OCI-LY1 (cell line): ENCODE data around the gene TCF4.

Experiments
- H2AFZ ChIP-seq: fragments of 200-600 bp; sonication (generic), shearing (Covaris generic); 2 replicates; pipeline ENCODE4 v1.6.0; 2014; ENCODE audit warnings: antibody characterized with exemption, mild to moderate bottlenecking, low read length
- H3F3A ChIP-seq: fragments of 200-600 bp; sonication (generic), shearing (Covaris generic); 2 replicates; pipeline ENCODE4 v1.6.0; 2014; ENCODE audit warnings: mild to moderate bottlenecking, antibody characterized with exemption, low read length, moderate library complexity; ENCODE audit not compliant: insufficient read depth
- H3K27ac ChIP-seq: fragments of 200-600 bp; sonication (generic); 2 replicates; pipeline ENCODE4 v1.5.1; 2014; ENCODE audit warnings: low read length, mixed run types, mild to moderate bottlenecking, low read depth; ENCODE audit not compliant: poor library complexity, severe bottlenecking
- H3K27me3 ChIP-seq: fragments of 200-600 bp; sonication (generic); 2 replicates; pipeline ENCODE4 v1.6.0; 2014; ENCODE audit warnings: antibody characterized with exemption, mild to moderate bottlenecking, low read length, moderate library complexity; ENCODE audit not compliant: insufficient read depth
- H3K36me3 ChIP-seq: fragments of 200-600 bp; sonication (generic); 2 replicates; pipeline ENCODE4 v1.6.1; 2014; ENCODE audit warnings: mild to moderate bottlenecking, antibody characterized with exemption, low read length, moderate library complexity, mixed read lengths; ENCODE audit not compliant: insufficient read depth
- H3K4me1 ChIP-seq: fragments of 200-600 bp; sonication (generic); 2 replicates; pipeline ENCODE4 v1.5.1; 2014; ENCODE audit warnings: mild to moderate bottlenecking, low read length, moderate library complexity; ENCODE audit not compliant: insufficient read depth, severe bottlenecking
- H3K4me2 ChIP-seq: fragments of 200-600 bp; sonication (generic), shearing (Covaris generic); 2 replicates; pipeline ENCODE4 v1.6.1; 2014; ENCODE audit warnings: low read length
- H3K4me3 ChIP-seq: fragments of 200-600 bp; sonication (generic); 2 replicates; pipeline ENCODE4 v1.5.1; 2014; ENCODE audit warnings: low read length, low read depth, mild to moderate bottlenecking, mixed read lengths; ENCODE audit not compliant: poor library complexity, severe bottlenecking
- H3K79me2 ChIP-seq: fragments of 200-600 bp; shearing (Covaris generic); 2 replicates; pipeline ENCODE4 v1.6.1; 2016; ENCODE audit warnings: mixed run types, low read length, mixed read lengths; ENCODE audit not compliant: insufficient read depth
- H3K9ac ChIP-seq: fragments of 200-600 bp; sonication (generic), shearing (Covaris generic); 2 replicates; pipeline ENCODE4 v1.6.1; 2014; ENCODE audit warnings: mild to moderate bottlenecking, low read length, mixed read lengths
- H3K9me2 ChIP-seq: fragments of 200-600 bp; sonication (generic), shearing (Covaris generic); 2 replicates; pipeline ENCODE4 v1.6.1; 2014; ENCODE audit warnings: low read depth, mild to moderate bottlenecking, low read length, mixed read lengths
- H3K9me3 ChIP-seq: fragments of 200-600 bp; shearing (Covaris generic); 2 replicates; pipeline ENCODE4 v1.6.1; 2014; ENCODE audit warnings: low read length, mixed read lengths
- H4K20me1 ChIP-seq: fragments of 200-600 bp; sonication (generic), shearing (Covaris generic); 2 replicates; pipeline ENCODE4 v1.6.0; 2016; ENCODE audit warnings: mild to moderate bottlenecking, low read length; ENCODE audit not compliant: insufficient read depth
- EZH2 ChIP-seq: fragments of 200-600 bp; sonication (generic), shearing (Covaris generic); IDR thresholded peaks from 2 replicates; pipeline ENCODE4 v1.8.0; 2017; ENCODE audit warnings: borderline replicate concordance, mixed run types, mild to moderate bottlenecking, antibody characterized with exemption, low read length, moderate library complexity, mixed read lengths
- TF ChIP-seq, protein P1 (sequence below): fragments of 200-600 bp; sonication (generic), shearing (Covaris generic); IDR thresholded peaks from 2 replicates; pipeline ENCODE4 v1.5.1; 2017; ENCODE audit warnings: mild to moderate bottlenecking, antibody characterized with exemption, low read length, moderate library complexity, mixed read lengths

The TCF4 gene

DNA sequence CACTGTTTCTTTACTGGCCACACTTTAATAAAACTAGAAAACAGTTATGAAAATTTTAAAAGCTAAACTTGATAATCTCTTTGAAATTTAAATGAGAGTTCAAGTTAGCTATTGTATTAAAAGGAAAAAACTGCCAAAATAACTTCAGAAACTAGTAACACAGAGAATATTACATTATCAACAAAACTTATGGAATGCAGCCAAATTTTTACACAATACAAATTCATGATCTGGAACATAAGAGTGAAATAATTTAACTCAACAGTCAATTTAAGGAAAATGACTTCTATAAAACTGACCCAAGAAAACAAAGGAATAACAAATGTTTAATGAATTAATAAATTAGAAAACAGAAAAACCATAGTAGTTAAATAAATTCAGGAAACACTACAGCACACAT is 65.0 kb downstream of the TCF4 start:
- no peak overlapping the region for H2AFZ ChIP-seq
- H3F3A ChIP-seq, result no peaks in the 10 kb centered on the region
- H3K9me2 ChIP-seq, result no peaks in the 10 kb centered on the region
- H3K79me2 ChIP-seq, result peaks cover 21% of the 10 kb centered on the region
- no peaks in the 10 kb centered on the region for H3K9me3 ChIP-seq
- H3K4me1 ChIP-seq, result peaks cover 69% of the 10 kb centered on the region
- H3K36me3 ChIP-seq, result peaks cover 15% of the 10 kb centered on the region; the same call in 1 of the 2 replicates
- H3K4me3 ChIP-seq, result no peak overlapping the region
- H3K27ac ChIP-seq, result no peak overlapping the region
- no peak overlapping the region for H3K4me2 ChIP-seq
- H3K27me3 ChIP-seq, result no peaks in the 10 kb centered on the region
- no peaks in the 10 kb centered on the region for H4K20me1 ChIP-seq
- TF ChIP-seq, protein P1, sequence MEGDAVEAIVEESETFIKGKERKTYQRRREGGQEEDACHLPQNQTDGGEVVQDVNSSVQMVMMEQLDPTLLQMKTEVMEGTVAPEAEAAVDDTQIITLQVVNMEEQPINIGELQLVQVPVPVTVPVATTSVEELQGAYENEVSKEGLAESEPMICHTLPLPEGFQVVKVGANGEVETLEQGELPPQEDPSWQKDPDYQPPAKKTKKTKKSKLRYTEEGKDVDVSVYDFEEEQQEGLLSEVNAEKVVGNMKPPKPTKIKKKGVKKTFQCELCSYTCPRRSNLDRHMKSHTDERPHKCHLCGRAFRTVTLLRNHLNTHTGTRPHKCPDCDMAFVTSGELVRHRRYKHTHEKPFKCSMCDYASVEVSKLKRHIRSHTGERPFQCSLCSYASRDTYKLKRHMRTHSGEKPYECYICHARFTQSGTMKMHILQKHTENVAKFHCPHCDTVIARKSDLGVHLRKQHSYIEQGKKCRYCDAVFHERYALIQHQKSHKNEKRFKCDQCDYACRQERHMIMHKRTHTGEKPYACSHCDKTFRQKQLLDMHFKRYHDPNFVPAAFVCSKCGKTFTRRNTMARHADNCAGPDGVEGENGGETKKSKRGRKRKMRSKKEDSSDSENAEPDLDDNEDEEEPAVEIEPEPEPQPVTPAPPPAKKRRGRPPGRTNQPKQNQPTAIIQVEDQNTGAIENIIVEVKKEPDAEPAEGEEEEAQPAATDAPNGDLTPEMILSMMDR, result no peak
- TF ChIP-seq EZH2, result no peak
- no peak overlapping the region for H3K9ac ChIP-seq

DNA sequence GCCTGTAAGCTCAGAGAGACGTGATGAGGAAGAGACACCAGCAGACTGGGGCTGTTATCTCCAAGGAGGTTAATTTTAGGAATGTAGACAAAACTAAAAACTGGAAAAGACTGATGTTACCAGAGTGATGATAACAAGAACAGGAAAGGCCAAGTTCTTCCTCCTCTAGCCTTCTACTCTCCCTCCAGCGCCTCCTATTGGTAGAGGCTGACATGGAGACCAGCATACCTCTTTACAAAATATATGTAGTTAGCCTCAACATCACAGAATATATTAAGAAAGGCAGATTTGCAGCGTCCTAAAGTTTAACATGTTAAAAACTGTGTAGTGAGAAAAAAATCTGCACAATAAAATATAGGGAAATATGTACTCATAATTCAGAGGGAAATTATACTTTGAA is 66.0 kb downstream of the TCF4 start:
- peak overlapping the region; percentile 58 for H3K27ac ChIP-seq

DNA sequence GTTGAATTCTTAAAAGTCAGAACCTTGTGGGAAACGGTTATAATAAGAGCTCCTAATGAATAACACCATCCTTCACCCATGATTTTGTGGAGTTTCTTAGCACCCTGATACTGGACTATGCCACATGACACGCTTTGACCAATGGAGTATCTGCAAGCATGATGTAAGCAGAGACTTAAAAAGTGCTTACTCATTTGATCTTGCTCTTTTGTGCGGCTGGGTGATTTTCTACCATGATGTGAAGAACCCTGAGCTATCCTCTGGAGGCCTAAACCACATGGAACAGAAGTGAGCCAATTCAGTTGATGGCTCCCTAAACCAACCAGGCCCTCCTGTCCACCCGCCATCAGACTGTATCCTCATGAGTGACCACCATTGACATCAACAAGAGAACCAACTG is 70.9 kb downstream of the TCF4 start:
- no peak overlapping the region for H3K9ac ChIP-seq
- H3K9me3 ChIP-seq, result no peaks in the 10 kb centered on the region
- H3K9me2 ChIP-seq, result no peaks in the 10 kb centered on the region
- H3F3A ChIP-seq, result no peaks in the 10 kb centered on the region
- TF ChIP-seq, protein P1, result no peak
- no peak for TF ChIP-seq EZH2
- H3K36me3 ChIP-seq, result peaks cover 25% of the 10 kb centered on the region
- H3K4me3 ChIP-seq, result no peak overlapping the region
- peaks cover 80% of the 10 kb centered on the region for H3K4me1 ChIP-seq
- no peak overlapping the region for H3K4me2 ChIP-seq
- H2AFZ ChIP-seq, result no peak overlapping the region
- peaks cover 13% of the 10 kb centered on the region for H3K79me2 ChIP-seq
- no peaks in the 10 kb centered on the region for H4K20me1 ChIP-seq
- peak overlapping the region; percentile 69 for H3K27ac ChIP-seq
- H3K27me3 ChIP-seq, result no peaks in the 10 kb centered on the region

More for the DNA sequence above, 66.0 kb downstream of the TCF4 start:
- Histone ChIP-seq H3K4me2 (no peak overlapping the region), H2AFZ (no peak overlapping the region), H3K27me3 (no peaks in the 10 kb centered on the region), H3K9me3 (no peaks in the 10 kb centered on the region), H3K9ac (no peak overlapping the region), H3K79me2 (peaks cover 15% of the 10 kb centered on the region), H3K4me1 (peaks cover 63% of the 10 kb centered on the region), H4K20me1 (no peaks in the 10 kb centered on the region), H3F3A (no peaks in the 10 kb centered on the region), H3K36me3 (peaks cover 24% of the 10 kb centered on the region), H3K9me2 (no peaks in the 10 kb centered on the region), H3K4me3 (no peak overlapping the region)
- TF ChIP-seq, protein P1, result peak; percentile 69
- TF ChIP-seq EZH2, result no peak
